Measurements from ENCODE around the gene MIF4GD. TPM values are rescaled to one million over a fixed set of nuclear protein-coding genes. Genes with fewer than 3 reads are reported as not detected.
A peak's percentile ranks its signal among the peaks of the same experiment; 100 is the strongest.

Gene MIF4GD
- total and polyA plus RNA-seq, 10 of the 15 experiments (the other 5 are each of a cell fraction or from before 2014, with no cell fraction given): 22.8 to 96.2 (median 60.1) TPM

DNA sequence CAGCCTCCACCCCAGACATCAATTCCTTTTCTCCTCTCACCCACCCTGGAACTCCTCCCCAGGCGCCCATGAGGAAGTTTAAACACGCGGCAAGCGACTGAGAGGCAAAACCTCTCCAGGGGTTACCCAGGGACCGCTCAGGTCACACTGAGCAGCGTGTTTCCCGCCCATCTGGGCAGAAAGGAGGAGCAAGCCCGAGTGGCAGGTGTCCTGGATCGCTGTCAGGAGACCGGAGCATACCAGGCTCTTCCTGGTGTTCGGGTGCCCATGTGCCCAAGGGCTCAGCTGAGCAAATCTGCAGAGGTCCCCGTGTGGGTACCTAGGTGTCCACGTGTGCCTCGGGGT lies 17.7 kb upstream of the MIF4GD start:
- H3K9me3 ChIP-seq (replicated peaks; ENCODE audit: control insufficient read depth, insufficient read depth, low read length): no peaks in the 10 kb centered on the region
- peak overlapping the region; percentile 66 for H3K9ac ChIP-seq (ENCODE audit: control insufficient read depth, insufficient read depth, low read length)
- in situ Hi-C loops (cut with MboI): no loop called here
- H3K27ac ChIP-seq (ENCODE audit: control insufficient read depth, insufficient read depth): peak overlapping the region; percentile 77
- peaks cover 12 to 16% of the 10 kb centered on the region in 2 experiments for H3K36me3 ChIP-seq (ENCODE audit: control insufficient read depth in 2 of 2, insufficient read depth in 2 of 2, low read length in 1 of 2)
- DNase-seq (ENCODE audit: low read depth, low spot score): no peak
- no TSS peak for BruUV-seq (replicated peaks)
- no peaks in the 10 kb centered on the region; the same call in 1 of the 2 replicates for H4K20me1 ChIP-seq (ENCODE audit: control insufficient read depth, insufficient read depth)
- peak overlapping the region; percentile 89 for H3K4me2 ChIP-seq (ENCODE audit: control insufficient read depth, insufficient read depth)
- under 1% methylated on average over 13 of the region's 14 CpGs for WGBS (ENCODE audit: insufficient coverage, insufficient replicate concordance, low lambda C conversion rate, missing lambda C conversion rate)
- ChIA-PET POLR2A (interaction anchor here (0.6 to 2.9 kb wide), 30 partner anchors 9 to 227 kb away, joined by 3 to 30 read pairs (median 4); partner anchors contain the start of genes GGA3, GRB2, MIF4GD and MRPS7), CTCF (interaction anchor here (0.7 to 4.6 kb wide), 45 partner anchors 10 to 344 kb away, joined by 3 to 65 read pairs (median 5); partner anchors contain the start of genes GGA3, GRB2, MIF4GD and MRPS7), SMC1A (ENCODE audit: uncharacterized antibody, unreplicated experiment) (interaction anchor here (0.8 to 5.2 kb wide), 29 partner anchors 9 to 229 kb away, joined by 3 to 86 read pairs (median 6); partner anchors contain the start of genes GGA3, GRB2, MIF4GD and MRPS7), RAD21 (ENCODE audit: unreplicated experiment) (interaction anchor here (0.6 to 13.2 kb wide), 46 partner anchors 10 to 458 kb away, joined by 3 to 364 read pairs (median 4); partner anchors contain the start of genes GGA3, GRB2, LLGL2 and MIF4GD)
- peak overlapping the region; percentile 85 for H2AFZ ChIP-seq (ENCODE audit: control insufficient read depth, low read depth, low read length)
- peak overlapping the region; percentile 91 for H3K4me3 ChIP-seq
- H3K27me3 ChIP-seq (replicated peaks in 1 of 2; ENCODE audit: control insufficient read depth in 2 of 2, insufficient read depth in 2 of 2, low read length in 1 of 2): no peaks in the 10 kb centered on the region
- intact Hi-C loops (cut with micrococcal nuclease; ENCODE audit: unreplicated experiment): loop anchor here (1.0 to 5.0 kb wide), 2 partner anchors 9 to 34 kb away; no protein-coding TSS in a partner anchor
- ATAC-seq: peak; percentile 47
- peaks cover 33% of the 10 kb centered on the region for H3K79me2 ChIP-seq (ENCODE audit: control insufficient read depth, insufficient read depth, low read length)
- no peak for FAIRE-seq
- peaks cover 29% of the 10 kb centered on the region for H3K4me1 ChIP-seq (ENCODE audit: control insufficient read depth, insufficient read depth, low read length)
- no peak for TF ChIP-seq HDAC2 (IDR thresholded peaks at IDR 0.05)
- TF ChIP-seq, protein P1, sequence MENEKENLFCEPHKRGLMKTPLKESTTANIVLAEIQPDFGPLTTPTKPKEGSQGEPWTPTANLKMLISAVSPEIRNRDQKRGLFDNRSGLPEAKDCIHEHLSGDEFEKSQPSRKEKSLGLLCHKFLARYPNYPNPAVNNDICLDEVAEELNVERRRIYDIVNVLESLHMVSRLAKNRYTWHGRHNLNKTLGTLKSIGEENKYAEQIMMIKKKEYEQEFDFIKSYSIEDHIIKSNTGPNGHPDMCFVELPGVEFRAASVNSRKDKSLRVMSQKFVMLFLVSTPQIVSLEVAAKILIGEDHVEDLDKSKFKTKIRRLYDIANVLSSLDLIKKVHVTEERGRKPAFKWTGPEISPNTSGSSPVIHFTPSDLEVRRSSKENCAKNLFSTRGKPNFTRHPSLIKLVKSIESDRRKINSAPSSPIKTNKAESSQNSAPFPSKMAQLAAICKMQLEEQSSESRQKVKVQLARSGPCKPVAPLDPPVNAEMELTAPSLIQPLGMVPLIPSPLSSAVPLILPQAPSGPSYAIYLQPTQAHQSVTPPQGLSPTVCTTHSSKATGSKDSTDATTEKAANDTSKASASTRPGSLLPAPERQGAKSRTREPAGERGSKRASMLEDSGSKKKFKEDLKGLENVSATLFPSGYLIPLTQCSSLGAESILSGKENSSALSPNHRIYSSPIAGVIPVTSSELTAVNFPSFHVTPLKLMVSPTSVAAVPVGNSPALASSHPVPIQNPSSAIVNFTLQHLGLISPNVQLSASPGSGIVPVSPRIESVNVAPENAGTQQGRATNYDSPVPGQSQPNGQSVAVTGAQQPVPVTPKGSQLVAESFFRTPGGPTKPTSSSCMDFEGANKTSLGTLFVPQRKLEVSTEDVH (IDR thresholded peaks at IDR 0.05; ENCODE audit: low read depth, partially characterized antibody): no peak
- TF ChIP-seq RAD51 (IDR thresholded peaks at IDR 0.05): peak; percentile 56
- no peak for TF ChIP-seq TAF1 (IDR thresholded peaks at IDR 0.05; ENCODE audit: borderline replicate concordance, low read depth, low read length)
- no peak for TF ChIP-seq SREBF2 (IDR thresholded peaks at IDR 0.05; ENCODE audit: low read length)
- peak; percentile 18 for TF ChIP-seq PBX3 (IDR thresholded peaks at IDR 0.05; ENCODE audit: insufficient replicate concordance, low read depth, low read length)
- no peak for TF ChIP-seq MXI1 (IDR thresholded peaks at IDR 0.05; ENCODE audit: low read depth, low read length)
- no peak for TF ChIP-seq JUNB (IDR thresholded peaks at IDR 0.05)
- TF ChIP-seq NFXL1 (IDR thresholded peaks at IDR 0.05; ENCODE audit: borderline replicate concordance): peak; percentile 48; the same call in 1 of the 2 replicates
- TF ChIP-seq CREB1 (IDR thresholded peaks at IDR 0.05; ENCODE audit: low read depth): no peak
- no peak for TF ChIP-seq ZZZ3 (IDR thresholded peaks at IDR 0.05; ENCODE audit: control insufficient read depth, insufficient read length, low read depth)
- TF ChIP-seq HCFC1 (IDR thresholded peaks at IDR 0.05; ENCODE audit: low read length): no peak
- TF ChIP-seq BACH1 (IDR thresholded peaks at IDR 0.05; ENCODE audit: borderline replicate concordance): 0 out of 2 replicates have a peak, but pooled peaks have one; percentile 50
- no peak for TF ChIP-seq MYB (IDR thresholded peaks at IDR 0.05; ENCODE audit: borderline replicate concordance, low read depth, low read length)
- no peak for TF ChIP-seq MEF2B (IDR thresholded peaks at IDR 0.05; ENCODE audit: partially characterized antibody, poor library complexity, severe bottlenecking)
- 0 out of 2 replicates have a peak, but pooled peaks have one; percentile 12 for TF ChIP-seq ZNF687 (IDR thresholded peaks at IDR 0.05)
